GM19463 (cell line): ENCODE data around the gene ANAPC2.
A peak's percentile ranks its signal among the peaks of the same experiment; 100 is the strongest.

ENCODE experiments used
- ATAC-seq: cut with Tn5 transposase; IDR thresholded peaks from one replicate; pipeline ENCODE4 v1.9.1; 2021; ENCODE audit warnings: mild to moderate bottlenecking, moderate library complexity; ENCODE audit not compliant: unreplicated experiment

ANAPC2 gene

GRCh38 chr9:137164370-137165249, 23.8 kb downstream of the ANAPC2 start:
- no peak for ATAC-seq

DNA sequence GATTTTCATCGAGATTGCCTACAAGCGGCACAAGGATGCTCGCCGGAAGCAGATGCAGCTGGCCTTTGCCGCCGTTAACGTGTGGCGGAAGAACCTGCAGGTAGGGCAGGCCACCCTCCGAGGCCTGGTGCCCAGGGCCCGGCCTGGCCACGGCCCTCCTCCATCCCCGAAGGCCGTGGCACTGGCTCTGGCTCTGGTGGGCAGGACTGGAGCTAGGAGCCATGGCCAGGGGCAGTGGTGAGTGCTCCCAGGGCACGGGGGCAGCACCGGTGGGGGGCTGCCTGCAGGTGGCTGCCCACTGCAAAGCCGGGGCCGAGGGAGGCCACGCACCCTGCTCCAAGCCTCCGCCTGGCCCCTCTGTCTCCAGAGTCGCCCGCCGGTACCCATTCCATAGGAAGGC, 24.6 kb downstream of the ANAPC2 start:
- ATAC-seq: no peak

DNA sequence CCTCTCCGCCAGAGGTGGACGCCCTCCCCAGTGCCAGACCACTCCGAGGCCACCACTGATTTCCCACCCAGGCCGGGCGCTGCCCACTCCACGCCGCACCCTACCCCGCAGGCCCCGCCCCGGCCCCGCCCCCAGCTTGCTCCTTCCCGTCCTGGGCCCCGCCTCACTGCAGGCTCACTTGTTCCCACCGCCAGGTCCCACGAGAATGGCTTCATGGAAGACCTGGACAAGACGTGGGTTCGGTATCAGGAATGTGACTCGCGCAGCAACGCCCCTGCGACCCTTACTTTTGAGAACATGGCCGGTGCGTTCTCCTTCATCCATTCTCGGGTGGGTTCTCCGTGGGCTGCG, 25.0 kb downstream of the ANAPC2 start:
- ATAC-seq: no peak

DNA sequence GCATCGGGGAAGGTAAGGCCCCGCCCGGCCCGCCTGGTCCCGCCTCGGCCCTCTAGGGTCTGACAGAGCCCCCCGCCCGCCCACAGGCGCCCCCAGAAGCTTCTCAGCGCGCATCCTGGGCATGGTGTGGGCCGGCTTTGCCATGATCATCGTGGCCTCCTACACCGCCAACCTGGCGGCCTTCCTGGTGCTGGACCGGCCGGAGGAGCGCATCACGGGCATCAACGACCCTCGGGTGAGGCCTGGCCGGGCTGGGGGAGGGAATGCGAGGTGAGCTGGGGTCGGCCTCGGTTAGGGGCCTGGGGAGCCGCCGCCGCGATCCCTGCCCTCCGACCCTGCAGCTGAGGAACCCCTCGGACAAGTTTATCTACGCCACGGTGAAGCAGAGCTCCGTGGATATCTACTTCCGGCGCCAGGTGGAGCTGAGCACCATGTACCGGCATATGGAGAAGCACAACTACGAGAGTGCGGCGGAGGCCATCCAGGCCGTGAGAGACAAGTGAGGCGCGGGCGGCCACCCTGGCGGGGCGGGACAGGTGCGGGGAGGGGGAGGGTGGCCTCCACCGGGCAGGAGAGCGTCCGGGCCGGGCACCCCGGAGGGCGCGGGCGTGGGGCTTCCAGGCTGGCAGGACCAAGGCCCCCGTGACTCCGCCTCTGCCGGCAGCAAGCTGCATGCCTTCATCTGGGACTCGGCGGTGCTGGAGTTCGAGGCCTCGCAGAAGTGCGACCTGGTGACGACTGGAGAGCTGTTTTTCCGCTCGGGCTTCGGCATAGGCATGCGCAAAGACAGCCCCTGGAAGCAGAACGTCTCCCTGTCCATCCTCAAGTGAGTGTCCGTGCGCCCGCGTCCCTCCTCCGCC, 25.6 kb downstream of the ANAPC2 start:
- no peak for ATAC-seq

DNA sequence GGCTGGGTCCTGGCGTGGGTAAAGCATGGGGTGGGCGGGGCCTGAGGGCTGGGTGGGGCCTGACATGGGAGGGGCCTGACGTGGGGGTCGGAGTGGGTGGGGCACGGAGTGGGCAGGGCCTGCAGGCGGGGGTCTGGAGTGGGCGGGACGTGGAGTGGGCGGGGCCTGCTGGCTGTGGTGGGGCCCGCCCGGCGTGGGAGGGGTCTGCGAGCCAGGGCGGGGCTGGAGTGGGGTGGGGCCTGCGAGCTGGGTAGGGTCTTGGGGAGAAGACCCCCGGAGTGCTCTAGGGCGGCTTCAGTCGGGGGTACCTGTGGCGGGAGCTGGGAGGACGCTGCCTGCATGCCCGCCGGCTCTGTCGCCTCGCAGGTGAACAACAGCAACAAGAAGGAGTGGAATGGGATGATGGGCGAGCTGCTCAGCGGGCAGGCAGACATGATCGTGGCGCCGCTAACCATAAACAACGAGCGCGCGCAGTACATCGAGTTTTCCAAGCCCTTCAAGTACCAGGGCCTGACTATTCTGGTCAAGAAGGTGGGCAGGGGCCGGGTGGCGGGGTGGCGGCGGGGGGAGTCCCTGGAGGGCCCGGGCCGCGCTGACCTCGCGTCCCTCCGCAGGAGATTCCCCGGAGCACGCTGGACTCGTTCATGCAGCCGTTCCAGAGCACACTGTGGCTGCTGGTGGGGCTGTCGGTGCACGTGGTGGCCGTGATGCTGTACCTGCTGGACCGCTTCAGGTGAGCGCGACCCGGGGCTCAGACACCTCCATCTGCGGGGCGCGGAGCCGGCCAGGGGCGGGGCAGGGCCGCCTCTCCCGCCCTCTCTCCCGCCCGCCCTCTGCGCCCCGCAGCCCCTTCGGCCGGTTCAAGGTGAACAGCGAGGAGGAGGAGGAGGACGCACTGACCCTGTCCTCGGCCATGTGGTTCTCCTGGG, 26.5 kb downstream of the ANAPC2 start:
- ATAC-seq: no peak

DNA sequence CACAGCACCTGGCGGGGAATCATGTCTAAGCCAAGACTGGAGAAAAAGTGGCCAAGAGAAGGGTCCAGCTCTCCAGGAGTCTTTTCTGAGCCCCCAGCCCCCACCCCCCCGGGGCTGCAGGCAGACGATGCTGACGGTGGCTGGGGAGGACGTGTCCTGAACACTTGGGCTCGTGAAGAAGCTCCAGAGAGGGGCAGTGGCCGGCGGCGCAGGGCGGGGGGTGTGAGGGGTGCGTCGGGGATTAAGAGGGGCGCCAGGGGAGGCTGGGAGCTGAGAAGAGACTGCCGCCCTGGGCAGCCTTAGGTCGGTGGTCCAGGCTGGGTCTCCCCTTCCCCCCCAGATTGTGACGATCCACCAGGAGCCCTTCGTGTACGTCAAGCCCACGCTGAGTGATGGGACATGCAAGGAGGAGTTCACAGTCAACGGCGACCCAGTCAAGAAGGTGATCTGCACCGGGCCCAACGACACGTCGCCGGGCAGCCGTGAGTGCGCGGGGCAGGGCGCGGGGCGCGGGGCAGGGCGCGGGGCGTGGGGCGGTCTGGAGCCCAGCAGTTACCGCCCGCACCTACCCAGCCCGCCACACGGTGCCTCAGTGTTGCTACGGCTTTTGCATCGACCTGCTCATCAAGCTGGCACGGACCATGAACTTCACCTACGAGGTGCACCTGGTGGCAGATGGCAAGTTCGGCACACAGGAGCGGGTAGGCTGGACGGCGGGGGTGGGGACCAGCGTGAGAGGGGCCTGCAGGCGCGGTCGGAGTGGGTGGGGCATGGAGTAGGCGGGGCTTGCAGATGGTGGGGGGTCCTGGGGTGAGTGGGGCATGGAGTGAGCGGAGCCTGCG, 27.4 kb downstream of the ANAPC2 start:
- no peak for ATAC-seq

DNA sequence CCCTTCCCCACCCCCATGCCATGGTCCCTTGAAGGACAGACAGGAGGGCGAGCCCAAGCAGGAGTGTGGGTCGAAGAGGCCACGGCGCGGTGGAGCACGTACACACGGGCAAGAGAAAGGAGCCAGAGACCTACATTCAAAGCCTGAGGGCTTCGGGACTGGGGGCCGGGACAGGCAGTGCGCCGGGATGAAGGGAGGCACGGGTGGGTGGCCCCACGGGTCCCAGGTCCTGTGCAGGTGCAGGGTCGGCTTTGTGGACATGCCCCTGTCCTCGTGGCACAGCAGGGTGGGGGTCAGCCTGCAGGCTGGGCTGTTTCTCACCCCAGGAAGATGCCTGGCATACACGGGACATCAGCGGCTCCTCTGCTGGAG, 28.3 kb downstream of the ANAPC2 start:
- ATAC-seq: no peak

DNA sequence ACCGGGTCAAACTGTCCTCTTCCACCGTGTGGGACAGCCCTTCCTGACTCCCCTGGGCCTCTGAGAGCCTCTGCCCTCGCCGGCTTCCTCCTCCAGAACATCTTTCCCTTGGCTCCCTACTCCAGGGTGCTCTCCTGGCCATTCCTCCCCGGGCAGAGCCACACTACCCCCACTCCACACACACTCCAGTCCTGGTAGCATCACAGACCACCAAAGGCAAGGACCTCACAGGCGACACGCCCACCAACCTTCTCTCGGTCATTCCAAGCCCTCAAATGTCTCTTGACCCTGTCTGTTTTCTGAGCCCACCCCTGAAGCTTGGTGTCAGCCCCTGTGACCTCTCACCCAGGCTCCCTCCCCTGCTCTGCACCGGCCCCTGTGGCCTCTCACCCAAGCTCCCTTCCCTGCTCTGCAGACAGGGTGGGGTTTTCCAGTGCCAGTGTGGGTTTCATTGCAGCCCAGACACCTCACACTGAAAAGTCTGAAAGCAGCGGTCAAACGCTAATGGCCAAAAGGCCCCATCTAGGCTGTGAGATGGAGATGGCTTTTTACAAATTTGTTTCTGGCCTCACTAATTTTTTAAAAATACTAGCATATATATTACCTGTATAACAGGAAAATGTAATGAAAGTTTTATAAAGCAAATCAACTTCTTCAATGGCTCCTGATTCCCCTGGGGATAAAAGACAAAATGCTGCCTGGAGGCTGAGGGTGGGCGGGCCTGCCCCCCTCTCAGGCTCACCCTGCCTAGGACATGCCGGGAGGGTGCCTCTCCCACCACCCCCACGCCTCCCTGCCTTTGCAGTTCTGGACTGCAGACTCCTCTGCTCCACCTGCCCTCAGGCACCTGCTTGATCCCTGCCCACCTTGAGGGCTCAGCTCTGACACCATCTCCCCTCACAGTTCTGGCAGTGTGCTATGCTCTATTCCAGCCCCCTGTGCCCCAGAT, 29.0 kb downstream of the ANAPC2 start:
- no peak for ATAC-seq

DNA sequence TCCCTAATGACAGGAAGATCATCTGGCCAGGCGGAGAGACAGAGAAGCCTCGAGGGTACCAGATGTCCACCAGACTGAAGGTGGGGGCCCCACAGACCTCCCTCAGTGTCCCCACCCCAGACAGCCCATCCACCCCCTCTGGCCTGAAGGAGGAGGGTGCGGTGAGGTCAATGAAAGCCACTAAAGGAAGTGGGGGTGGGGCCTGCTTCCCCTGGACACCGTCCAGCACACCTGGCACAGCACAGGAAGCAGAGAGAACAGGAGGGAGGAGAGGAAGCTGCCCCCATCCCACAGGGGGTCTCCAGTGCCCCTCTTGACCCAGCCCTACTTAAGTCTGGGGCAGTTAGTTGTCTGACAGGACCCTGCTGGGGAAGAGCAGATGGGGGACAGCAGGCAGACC, 29.7 kb downstream of the ANAPC2 start:
- no peak for ATAC-seq

DNA sequence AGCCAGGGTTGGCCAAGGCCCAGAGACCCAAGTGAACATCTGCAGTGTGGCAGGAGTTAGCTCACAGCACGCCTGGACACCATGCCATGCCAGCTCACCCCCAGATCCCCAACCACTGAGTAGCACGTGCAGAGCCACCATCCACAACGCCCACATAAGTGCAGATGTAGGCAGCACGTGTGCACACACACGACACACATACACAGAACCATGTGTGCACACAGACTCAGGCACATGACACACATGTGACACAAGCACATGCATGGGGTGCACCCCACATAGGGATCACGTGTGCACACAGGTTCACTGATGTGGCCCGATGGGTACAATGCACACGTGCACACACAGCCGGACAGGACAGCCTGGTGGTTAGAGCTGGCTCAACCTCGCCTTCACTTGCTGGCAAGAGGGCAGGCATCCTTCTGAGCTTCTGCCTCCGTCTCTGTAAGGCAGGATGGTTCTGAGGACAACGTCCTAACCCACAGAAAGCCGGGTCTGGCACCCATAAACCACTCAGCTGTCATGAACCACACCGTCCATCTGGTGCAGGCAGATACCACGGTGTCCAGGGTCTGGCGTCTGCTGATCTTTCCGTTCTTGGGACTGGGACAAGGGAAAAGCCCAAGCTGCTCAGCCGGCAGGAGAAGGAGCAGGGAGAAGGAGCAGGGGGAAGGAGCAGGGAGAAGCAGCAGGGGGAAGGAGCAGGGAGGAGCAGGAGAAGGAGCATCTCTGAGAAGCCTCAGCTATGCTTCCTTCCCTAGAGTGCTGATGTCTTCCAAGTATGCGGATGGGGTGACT, 30.5 kb downstream of the ANAPC2 start:
- no peak for ATAC-seq

DNA sequence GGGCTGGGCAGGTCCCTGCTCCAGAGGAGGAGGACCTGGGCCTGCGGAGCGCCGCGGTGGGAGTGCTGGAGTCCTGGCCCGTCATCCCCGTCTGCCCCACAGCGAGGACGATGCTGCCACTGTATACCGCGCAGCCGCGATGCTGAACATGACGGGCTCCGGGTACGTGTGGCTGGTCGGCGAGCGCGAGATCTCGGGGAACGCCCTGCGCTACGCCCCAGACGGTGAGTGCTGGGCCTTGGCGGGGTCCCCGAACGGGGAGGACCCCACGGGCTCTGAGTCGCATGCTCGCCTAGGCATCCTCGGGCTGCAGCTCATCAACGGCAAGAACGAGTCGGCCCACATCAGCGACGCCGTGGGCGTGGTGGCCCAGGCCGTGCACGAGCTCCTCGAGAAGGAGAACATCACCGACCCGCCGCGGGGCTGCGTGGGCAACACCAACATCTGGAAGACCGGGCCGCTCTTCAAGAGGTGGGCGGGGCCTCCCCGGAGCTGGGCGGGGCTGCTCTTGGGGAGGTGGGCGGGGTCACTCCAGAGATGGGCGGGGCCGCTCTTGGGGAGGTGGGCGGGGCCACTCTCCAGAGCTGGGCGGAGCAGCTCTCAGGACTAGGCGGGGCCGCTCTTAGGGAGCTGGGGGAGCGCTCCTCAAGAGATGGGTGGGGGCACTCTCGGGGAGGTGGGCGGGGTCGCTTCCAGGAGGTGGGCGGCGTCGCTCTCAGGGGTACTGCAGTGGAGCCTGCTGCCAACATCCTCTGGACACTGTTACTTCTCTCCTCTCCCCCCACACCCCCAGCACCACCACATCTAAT, 31.6 kb downstream of the ANAPC2 start:
- no peak for ATAC-seq

DNA sequence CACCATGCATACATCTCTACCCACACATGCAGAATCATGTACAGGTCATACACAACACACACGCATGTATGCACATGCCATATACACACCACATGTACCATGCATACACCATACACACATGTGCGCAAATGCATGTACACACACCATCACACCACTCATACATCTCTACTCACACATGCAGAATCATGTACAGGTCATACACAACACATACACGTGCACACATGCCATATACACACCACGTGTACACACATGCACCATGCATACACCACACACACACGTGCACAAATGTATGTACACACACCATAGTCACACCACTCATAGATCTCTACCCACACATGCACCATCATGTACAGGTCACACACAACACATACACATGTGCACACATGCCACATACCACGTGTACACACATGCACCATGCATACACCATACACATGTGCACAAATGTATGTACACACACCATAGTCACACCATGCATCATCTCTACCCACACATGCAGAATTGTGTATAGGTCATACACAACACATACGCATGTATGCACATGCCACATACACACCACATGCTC, 35.4 kb downstream of the ANAPC2 start:
- ATAC-seq: no peak

GRCh38 chr9:137150617-137151457, 37.5 kb downstream of the ANAPC2 start:
- ATAC-seq: peak; percentile 53

- peak; percentile 21 for ATAC-seq
Measured at GRCh38 chr9:137149942-137150616, 38.3 kb downstream of the ANAPC2 start.

GRCh38 chr9:137149363-137149762, 39.0 kb downstream of the ANAPC2 start:
- no peak for ATAC-seq

DNA sequence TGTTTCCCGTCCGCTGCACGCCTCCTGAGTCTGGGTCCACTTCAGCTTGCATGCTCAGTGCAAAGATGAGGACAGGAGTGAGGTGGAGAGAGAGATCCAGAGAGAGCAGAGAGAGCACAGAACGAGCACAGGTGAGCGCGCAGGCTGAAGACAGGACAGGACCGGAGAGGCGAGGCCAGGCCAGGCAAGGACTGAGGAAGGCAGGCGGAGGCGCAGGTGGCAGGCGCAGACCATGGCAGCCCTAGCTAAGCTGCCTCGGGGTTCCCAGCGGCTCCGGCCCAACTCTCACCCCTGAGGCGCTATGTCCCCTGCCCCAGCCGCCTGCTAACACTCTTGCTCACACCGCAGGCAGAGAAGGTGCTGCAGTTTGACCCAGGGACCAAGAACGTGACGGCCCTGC, 39.7 kb downstream of the ANAPC2 start:
- no peak for ATAC-seq
